NCI-H2196 treated with DMSO at 0.1 percent for 48 hours (cell line): ENCODE data around the gene SOX21.
"Not testable (repeated sequence)": the region's sequence is repeated elsewhere in the genome, so short reads cannot be mapped to it uniquely, and the experiment has no call there.

ENCODE experiments used
- DNase-seq: peaks from one replicate; lab custom pipeline; 2025; ENCODE audit not compliant: unreplicated experiment; lab: John Stamatoyannopoulos, UW

Gene SOX21

DNA sequence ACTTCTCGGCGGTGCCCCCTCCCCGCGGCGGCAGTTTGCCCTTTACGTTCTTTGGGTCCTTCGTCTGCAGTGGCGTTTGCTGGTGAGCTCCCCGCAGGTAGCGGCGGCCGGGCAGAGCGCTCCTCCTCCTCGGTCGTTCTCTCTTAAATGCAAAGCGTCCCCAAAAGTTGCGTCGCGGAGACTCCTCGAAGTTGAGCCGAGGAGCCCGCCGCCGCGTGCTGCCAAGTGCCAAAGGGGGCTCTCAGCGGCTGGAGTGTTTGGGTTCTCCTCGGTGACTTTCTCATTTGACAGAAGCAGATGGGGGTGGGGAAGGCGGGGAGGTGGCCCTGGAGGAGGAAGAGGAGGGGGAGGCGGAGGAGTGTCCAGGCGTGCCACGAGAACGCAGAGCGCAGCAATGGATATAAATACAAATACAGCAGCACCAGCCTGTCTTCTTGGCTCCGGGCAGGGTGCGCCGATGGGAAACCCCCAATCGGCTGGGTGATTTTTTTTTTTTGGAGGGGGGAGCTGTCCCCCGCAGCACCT lies at the start of gene SOX21:
SOX21 (minus strand) TSS at position 259 of the 525 bp plus-strand sequence. CDS start 496 bp downstream, outside the sequence.
- no peak for DNase-seq

DNA sequence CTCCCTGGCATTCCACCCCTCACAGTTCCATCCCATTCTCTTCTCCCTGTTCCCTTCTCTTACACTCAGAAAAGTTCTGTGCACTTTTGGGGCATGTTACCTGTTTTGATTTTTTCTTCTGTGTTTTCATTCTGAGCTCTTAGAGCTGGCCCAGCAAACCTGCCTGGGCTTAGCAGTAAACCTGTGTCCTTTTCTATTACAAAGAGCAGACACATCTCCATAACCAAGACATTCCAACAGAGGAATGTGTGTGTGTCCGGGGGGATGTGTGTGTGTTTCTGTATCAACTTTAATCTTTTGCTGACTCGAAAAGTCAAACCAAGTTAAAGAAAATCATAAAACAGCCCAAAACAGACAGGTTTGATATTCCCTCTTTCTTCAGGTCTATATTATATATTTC lies 49.1 kb upstream of the SOX21 start:
- DNase-seq = no peak

DNA sequence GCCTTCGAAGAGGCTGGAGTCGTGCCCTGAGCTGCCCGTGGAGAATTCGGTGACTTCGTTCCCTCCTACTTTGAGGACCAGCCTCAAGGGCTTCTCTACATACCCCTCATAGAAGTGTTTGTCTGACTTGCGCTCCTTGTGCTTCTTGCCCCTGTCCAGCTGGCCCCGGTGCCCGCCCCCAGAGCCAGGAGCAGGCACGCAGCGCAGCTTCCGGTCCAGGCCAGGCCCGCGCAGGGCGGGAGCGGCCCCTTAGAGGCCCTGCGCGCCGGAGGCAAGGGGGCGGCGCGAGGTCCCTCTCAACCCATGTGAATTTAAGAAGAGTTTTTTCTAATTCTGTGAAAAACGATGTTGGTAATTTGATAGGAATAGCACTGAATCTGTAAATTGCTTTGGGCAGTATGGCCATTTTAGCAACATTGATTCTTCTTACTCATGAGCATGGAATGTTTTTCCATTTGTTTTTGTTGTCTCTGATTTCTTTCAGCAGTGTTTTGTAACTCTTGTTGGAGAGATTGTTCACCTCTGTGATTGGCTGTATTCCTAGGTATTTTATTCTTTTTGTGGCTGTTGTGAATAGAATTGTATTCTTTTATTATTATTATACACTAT lies 46.9 kb upstream of the SOX21 start:
- no peak for DNase-seq

DNA sequence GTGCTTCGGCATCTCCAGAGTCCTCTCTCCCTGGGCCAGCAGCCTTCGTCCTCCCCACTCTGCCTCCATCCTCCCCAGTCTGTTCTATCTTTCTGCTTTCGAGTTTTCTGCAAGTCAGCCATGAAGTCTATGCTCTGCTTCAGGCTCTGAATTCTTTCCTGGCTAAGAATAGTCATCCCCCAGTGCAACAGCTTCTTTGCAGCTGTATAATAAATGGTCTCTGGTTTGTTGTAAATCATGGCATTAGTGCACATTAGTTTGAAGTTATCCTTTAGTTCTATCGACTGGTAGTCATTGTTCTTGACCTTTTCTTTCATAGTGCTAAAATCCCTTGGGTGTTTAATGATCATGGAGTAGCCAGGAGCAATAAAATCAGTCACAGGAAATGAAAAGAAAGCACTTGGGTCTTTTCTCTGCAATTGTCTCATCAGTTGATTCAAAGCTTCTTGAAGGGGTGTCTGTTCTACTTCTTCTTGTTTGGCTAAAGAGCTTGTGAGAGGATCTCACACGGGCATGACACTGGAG lies 46.2 kb upstream of the SOX21 start:
- DNase-seq = no peak

DNA sequence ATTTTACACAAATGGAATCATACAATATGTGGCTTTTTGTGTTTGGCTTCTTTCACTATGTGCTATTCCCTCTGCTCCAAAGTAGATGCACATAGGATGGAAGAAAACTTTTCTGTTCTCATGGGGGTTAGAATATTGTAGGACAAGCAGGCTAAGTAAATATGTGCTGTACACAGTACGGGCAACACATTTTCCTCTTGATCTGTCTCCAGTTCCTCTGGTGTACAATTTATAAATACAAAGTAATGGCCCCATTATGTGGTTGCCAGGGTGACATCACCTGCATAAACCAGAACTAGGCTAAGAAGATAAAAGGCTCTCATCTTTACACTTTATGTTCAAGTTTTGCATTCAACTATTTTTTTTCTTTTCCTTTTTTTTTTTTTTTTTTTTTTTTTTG lies 41.0 kb upstream of the SOX21 start:
- DNase-seq = no peak

DNA sequence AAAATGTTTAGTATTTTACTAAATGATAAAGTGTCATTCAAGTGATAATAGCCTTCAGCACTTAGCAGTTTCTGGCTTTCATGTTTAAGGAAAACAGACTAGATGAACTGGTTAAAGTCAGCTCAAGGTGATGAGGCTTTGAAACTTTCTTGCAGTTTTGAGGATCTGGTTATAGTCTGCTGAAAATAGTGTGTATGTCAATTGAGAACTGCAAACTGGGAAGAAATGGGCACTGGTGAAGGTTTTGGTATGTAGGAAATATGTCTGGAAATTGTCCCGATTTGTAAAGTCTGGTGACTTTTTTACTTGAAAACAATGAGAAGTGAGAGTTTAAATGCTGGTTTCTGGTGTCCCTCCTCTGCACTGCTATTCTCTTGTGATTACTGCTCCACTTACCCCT lies 36.8 kb upstream of the SOX21 start:
- DNase-seq = no peak

DNA sequence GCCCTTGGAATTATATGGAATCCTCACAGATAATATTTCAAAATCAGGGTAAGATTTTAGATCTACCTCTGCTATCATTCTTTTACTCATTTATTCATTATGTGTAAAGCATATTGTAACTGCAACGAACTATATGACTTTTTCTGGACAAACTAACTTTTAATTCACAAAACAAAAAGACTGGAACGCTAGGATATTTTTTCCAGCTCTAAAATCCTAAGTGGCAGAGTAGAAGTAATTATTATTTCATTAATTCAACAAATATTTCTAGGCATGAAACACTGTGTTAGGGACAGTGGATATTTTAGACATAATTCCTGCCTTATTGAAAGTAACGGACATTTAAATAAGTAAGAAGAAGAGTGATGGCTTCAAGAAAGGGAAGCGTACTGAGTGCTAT lies 26.9 kb upstream of the SOX21 start:
- DNase-seq = no peak

DNA sequence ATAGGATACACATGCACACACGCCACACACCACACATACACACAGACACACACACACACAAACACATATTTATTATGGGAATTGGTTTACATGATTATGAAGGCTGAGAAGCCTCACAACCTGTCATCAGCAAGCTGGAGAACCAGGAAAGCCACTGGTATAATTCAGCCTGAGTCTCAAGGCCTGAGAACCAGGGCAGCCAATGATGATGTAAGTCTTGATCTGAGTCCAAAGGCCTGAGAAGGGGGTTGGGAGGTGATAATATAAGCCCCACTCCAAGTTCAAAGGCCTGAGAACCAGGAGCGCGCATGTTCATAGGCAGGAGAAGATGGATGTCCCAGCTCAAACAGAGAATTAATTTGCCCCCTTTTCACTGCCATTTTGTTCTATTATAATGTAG lies 18.7 kb upstream of the SOX21 start:
- DNase-seq = no peak

DNA sequence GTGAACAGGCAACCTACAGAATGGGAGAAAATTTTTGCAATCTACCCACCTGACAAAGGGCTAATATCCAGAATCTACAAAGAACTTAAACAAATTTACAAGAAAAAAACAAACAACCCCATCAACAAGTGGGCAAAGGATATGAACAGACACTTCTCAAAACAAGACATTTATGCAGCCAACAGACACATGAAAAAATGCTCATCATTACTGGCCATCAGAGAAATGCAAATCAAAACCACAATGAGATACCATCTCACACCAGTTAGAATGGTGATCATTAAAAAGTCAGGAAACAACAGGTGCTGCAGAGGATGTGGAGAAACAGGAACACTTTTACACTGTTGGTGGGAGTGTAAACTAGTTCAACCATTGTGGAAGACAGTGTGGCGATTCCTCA lies 17.6 kb upstream of the SOX21 start:
- not testable (repeated sequence) for DNase-seq

DNA sequence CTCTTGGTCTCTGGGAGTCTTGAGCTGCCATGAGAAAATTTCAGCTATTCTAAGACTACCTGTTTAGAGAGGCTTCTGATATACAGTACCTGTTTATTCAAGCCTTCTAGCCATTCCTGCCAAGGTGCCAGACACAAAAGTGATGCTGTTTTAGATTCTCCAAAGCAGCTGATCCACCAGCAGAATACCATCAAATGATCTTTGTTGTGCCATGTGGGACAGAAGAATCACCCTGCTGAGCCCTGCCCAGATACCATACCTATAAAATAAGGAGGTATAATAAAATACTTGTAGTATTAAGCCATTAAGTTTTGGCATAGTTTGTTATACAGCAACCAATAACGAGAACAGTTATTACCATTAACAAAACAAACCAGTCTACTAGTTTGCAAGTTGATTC lies 14.1 kb upstream of the SOX21 start:
- no peak for DNase-seq

DNA sequence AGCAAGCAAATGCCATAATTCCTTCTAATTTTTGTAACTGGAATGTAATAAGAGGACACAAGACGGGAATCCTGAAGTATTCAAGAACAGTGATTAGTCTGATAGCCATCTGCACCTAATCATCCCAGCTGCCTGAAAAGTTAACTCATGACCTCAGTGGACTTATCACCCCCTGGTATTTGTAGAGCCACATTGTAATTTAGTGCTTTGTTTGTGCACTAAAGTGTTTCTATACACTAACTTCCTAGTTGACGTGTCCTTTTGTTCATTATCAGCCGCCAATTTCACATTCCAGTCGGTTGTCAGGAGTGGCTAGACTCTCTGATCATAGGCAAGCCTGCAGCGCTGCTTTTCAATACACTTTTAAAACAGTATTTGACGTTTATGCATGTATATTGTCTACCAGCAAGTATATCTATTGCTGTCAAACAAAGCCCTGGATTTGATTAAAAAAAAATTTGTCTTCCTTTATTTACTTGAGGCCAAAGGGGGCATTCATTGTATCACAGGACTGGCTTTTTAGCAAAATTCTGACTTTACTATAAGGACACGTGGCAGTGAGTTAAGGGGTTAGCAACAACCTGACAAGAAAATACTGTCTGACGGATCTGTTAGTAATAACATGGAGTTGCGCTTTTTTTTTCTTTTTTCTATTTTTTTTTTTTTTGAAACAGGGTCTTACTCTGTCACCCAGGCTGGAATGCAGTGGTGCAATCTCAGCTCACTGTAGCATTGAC lies 10.4 kb upstream of the SOX21 start:
- no peak for DNase-seq

DNA sequence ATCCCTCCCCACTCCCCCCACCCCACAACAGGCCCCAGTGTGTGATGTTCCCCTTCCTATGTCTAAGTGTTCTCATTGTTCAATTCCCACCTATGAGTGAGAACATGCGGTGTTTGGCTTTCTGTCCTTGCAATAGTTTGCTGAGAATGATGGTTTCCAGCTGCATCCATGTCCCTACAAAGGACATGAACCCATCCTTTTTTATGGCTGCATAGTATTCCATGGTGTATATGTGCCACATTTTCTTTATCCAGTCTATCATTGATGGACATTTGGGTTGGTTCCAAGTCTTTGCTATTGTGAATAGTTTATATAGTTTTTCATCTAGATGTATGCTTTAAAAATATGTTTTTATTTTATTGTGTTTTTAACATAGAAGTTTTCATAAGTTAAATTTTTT lies 6.4 kb upstream of the SOX21 start:
- not testable (repeated sequence) for DNase-seq

DNA sequence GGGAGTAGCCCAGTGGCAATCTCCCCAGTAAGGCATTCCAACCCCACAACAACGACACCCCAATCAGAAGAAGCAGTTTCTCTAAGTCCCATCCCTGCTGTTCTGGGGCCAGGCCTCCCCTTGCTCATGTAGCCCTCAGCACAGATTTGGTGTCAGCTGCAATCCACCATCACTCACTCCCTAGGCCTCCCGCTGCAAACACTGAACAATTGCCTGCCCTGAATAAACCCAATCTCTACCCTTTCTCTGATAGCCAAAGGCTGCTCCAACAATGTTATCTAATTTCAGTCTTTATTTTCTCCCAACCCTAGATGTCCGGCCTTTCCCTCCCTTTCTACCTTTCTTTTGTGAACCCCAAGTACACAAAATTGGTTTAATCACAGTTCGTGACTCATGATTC lies 5.6 kb upstream of the SOX21 start:
- DNase-seq = no peak

DNA sequence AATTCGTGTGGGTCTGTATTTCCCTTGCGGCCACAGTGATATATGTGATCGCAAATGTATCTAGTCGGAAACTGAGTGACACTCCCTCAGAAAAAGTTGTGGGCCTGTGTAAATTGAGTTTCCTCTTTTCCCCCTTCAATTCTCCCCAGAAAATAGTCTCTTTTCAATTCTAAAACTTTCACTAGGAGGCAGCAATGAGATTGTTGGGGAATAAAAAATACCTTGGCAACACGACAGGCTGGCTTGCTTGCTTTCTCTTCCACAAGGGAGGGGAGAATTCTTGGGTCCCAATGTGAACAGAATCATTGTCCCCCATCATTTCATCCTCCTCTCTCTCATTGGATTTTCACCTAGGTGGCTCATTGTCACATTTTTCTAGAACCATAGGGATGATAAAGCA lies 3.7 kb upstream of the SOX21 start:
- DNase-seq = no peak

DNA sequence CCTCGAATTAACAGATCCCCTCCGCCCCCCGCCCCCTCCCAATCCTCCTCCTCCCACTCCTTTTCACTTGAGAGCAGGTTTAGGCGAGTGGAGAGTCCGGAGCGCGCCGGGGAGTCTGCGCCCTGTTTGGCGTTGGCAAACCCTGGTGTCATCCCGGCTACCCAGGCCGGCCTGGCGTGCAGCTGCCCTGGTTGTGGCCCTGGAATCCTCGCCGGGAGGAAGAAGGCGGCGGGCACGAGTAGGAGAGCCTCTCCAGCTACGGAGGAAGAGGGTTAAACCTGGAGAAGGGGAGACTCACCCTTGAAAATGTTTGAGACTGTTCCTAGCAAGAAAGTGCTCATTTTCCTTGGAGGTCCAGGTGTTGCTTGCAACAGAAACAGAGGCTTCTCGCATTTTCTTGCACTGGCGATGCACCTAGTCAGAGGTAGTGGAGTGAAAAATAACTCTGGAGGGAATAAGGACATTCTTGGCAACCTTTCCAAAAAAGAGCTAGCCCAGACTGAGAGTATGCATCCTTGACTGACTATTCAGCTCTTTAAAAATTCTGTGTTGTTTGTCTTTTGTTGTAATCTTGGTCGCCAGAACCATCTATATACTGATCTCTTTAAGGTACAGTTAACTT lies 1.3 kb upstream of the SOX21 start:
- DNase-seq = no peak

DNA sequence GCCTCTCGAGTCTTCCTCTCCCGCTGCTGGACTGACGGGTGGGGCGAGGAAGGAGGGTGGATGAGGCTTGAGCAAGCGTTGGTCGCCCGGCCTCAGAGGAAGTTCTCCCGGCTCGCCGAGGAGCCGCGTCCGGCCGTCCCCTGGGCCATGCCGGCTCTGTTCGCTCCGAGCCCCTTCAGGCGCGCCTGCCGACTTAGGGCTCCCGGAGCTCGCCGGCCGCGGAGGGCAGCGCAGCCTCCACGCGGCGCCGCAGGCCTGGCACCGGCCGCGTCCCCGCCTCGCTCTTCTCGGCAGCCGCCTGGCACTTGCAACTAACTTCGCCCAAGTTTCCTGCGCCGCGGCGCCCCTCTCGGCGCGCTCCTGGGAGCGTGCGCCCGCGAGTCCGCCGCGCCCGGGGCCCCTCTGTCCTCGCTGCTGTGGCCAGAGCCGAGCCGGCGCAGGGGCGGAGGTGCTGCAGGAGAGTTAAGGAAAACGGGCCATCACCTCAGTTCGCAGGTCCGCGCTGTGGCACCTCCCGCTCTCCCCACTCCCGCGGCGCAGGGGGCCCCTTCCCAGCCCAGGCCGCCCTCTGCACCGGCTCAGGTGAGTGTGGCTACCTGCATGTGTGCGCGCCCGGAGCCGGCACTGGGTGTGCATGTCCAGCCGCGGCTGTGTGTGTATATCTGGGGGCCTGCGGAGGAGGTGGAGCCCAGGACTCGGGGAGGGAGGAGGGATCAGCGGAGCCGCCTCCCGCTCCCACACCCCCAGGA lies 641 bp upstream of the SOX21 start:
- DNase-seq = no peak

DNA sequence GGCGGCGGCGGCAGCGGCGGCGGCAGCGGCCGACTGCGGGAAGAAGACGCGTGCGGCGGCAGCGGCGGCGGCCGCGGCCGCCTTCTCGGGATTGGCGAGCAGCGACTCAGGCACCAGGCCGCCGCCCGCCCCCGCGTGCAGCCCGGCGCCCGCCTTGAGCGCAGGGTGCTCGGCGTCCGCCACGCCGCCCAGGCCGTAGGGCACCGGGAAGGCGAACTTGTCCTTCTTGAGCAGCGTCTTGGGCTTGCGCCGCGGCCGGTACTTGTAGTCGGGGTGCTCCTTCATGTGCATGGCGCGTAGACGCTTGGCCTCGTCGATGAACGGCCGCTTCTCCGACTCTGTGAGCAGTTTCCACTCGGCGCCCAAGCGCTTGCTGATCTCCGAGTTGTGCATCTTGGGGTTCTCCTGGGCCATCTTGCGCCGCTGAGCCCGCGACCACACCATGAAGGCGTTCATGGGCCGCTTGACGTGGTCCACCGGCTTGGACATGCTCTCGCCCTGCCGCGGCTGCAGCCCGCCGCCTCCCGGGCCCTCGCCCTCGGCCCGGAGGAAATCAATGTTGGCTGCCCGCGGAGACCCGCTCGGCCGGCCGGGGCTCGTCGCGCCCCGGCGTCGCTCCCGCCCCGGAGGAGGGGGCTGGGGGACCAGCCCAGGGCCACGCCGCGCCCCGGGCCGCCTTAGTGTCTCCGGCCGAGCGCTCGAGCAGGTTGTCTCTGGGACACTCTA lies 621 bp downstream of the SOX21 start:
- no peak for DNase-seq

DNA sequence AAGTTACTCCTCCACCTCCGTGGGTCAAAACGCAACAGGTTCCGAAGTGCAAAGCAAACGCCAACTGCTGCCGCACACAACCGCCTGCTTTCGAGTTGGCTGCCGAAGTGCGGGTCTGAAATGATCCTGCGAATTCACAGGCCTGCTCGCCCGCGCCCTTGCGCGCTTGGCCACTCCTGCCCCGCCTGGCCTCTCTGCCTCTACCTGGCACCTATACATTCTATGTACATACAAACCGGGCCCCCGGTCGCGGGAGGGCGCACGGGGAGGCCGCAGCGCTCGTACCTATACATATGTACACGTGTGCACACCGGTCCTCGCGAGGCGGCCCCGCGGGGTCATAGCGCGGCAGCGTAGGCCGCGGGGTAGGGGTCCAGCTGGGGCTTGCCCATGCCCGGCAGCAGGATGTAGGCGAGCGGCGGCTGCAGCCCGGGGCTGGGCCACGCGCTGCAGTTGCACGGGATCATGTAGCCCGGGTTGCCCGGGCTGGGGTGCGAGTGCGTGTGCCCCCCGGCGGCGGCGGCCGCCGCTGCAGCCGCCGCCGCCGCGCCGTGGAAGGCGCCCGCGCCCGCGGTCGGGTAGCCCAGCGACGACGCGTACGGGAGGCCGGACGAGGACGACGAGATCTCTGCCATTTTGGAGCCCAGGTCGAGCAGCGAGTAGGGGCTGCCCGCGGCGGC lies 1.3 kb downstream of the SOX21 start:
- no peak for DNase-seq

DNA sequence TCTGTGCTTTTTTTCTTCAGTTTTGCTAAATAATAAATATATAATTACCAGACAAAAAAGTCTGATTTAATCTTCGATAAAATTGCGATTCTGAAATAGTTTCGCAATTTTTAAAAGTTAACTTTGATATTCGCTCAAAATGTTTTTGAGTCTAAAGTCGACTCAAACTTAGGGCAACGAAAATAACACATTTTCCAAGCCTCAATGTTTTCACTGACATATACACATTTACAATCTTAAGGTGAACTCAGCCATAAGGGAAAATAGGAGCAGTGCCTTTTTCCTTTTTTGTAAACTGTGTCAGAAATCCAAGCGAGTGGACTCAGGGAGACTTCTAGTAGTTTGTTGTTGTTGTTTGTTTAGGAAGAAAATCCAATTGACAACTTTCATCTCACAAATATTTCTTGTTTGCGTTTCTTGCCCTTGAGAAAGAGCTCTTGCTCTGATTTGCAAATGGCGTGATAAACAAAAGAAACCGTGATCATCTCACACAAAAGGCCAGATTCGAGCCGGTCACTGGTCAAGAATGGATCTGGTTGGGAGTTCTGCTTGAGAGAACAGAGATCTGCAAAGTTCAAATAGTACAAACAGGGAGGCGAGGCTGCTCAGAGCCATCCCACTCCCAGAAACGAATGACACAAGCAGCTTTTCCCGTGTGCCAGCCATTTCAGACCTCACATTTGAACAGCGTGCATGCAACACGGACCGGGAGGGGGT lies 2.1 kb downstream of the SOX21 start:
- no peak for DNase-seq
